KOPT-K1 (cell line): ENCODE measurements around the gene MFAP3L.

ENCODE experiments used
- H3K27ac ChIP-seq: fragments of 200-600 bp; sonication (generic); 2 replicates; pipeline ENCODE4 v1.5.1; 2016; ENCODE audit warnings: antibody characterized with exemption, mild to moderate bottlenecking, low read depth, low read length; ENCODE audit not compliant: poor library complexity, severe bottlenecking
- H3K36me3 ChIP-seq: fragments of 200-600 bp; sonication (generic); 2 replicates; pipeline ENCODE4 v1.5.1; 2017; ENCODE audit warnings: antibody characterized with exemption, mild to moderate bottlenecking, low read length, moderate library complexity; ENCODE audit not compliant: insufficient read depth
- H3K9me3 ChIP-seq: fragments of 200-600 bp; sonication (generic); 2 replicates; pipeline ENCODE4 v1.5.1; 2017; ENCODE audit warnings: antibody characterized with exemption, low read length, mild to moderate bottlenecking; ENCODE audit not compliant: insufficient read depth, poor library complexity, severe bottlenecking

Gene MFAP3L

DNA sequence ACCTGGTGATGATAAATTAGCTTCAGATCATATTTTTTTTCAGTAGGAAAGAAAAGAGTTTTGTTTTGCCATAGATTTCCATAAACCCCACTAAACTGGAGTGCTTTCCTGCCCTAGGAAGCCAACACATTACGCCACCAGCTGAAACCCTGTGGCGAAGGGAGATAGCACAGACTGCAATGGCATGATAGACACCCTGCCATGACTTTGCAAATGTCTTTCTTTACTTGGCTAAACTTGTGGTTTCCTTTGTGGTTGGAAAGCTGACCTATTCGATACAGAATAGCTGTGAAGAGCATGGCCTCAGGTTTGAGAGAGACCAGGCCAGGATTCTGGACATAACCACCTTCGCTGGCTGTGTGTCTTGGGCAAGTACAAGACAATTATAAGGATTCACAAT, 19.1 kb downstream of the MFAP3L start:
- no peaks in the 10 kb centered on the region for H3K9me3 ChIP-seq
- H3K36me3 ChIP-seq, result no peaks in the 10 kb centered on the region
- no peak overlapping the region for H3K27ac ChIP-seq

- Histone ChIP-seq H3K36me3 (no peaks in the 10 kb centered on the region), H3K9me3 (no peaks in the 10 kb centered on the region), H3K27ac (no peak overlapping the region)
Measured at GRCh38 chr4:170005472-170005871, 20.7 kb downstream of the MFAP3L start.

DNA sequence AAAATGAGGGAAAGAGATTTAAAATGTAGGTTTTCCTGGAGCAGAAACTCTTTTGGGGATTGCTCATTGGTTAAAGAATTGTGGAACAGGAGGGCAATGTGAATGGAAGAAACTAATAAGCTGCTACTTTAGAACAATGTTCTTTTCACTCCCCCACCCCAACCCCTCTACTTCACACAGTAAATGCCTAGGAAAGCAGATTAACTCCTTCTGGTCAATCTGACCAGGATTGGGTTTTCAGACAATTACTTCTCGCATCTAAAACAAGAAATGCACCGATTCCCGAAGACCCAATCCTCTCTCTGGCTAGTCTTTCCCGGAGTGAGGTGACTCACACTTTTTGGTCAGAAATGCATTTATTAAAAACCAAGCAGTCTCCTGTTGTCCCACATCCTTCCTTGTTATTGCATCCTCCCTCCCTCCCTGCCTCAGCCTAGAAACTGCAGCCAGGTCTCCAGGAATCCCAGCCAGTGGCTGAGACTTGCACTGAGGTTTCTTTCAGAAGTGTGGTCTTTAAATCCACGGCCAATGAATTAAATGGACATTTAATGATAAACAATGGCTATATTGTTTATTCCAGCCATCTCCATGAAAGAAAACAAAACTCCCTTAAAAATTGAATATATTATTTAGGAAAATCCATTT, 21.4 kb downstream of the MFAP3L start:
- Histone ChIP-seq H3K9me3 (no peaks in the 10 kb centered on the region), H3K36me3 (no peaks in the 10 kb centered on the region), H3K27ac (no peak overlapping the region)

DNA sequence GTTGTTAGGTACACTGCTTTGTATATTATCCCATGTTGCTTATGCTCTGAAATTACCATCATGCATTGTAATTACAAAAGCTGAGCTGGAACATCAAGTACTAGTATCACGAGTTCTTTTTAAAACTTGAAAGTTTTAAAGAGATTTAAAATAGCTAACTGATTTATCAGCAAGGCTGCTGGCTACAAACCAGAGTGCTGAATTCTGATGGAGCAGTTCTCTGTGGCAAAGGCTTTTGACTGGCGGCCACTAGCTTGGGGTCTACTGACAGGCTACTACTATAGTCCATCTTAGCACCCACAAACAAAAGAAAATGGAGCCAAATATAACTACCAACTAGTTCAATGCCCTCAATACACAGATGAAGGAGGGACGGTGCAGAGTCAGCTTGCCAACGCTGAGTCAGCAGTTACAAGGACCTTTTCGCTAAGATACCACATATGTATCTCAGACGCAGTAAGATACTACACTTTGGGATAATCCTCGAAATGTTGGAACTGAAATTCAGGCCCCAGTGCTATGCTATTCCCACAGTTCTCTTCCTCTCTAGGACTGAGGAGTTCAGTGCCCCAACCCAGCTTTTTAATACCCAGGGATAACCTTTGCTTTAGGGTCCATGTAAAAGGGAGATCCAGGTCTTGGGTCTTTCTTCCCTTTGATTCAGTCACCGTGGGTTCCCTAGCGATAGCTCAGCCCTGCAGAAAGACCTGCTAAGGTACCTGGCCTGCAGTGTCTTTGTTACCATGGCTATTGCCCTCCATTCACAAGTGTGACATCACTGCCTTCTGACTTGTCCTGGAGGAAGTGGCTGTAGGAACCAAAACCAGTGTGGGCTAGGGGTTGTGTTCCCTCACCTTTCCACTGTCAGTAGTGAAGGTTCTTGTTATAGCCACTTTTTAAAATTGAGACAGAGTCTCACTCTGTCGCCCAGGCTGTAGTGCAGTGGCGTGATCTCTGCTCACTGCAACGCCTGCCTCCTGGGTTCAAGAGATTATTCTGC, 22.8 kb downstream of the MFAP3L start:
- H3K27ac ChIP-seq, result no peak overlapping the region
- H3K9me3 ChIP-seq, result no peaks in the 10 kb centered on the region
- H3K36me3 ChIP-seq, result no peaks in the 10 kb centered on the region

DNA sequence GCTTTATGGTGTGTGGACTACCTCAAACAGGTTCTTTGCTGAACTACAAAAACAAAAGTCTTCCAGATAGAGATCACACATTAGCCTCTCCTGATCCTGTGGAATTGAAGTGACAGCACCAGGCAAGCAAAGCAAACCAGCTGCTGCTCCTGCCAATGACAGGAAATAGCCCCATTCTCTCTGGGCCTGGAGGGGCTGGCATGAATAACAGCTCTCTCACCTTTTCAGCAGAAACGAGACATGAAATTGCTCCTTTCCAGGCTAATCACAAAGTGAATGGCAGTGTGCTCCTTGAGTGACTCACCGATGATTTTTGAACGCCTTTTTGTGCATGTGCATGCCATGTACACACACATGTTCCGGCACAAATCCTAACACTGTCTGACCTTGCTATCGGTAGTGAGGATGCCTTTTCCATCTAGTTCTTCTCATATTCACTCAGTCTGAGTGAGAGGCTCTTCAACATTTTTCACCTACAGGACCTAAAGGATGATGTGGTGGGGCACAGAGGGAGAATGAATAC, 24.4 kb downstream of the MFAP3L start:
- Histone ChIP-seq H3K27ac (no peak overlapping the region), H3K9me3 (no peaks in the 10 kb centered on the region), H3K36me3 (no peaks in the 10 kb centered on the region)

GRCh38 chr4:170001011-170001744, 25.0 kb downstream of the MFAP3L start:
- Histone ChIP-seq H3K27ac (no peak overlapping the region), H3K9me3 (no peaks in the 10 kb centered on the region)

DNA sequence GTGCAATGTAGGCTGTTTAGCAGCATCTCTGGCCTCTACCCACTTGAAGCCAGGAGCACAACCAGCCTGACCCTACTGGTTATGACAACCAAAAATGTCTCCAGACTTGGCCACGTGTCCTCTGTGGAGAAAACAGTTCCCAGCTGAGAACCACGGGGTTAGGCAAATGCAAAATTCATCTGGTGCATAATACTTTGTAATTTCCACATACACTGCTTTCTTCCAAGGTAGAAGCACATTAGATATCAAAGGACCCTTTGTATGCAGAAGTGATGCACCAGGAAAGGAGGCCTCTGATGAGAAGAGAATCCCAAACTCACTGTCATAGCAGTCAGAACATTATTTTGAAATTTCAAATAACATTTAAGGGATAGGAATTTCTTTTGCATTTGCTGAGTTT, 26.3 kb downstream of the MFAP3L start:
- Histone ChIP-seq H3K9me3 (no peaks in the 10 kb centered on the region), H3K36me3 (no peaks in the 10 kb centered on the region), H3K27ac (no peak overlapping the region)

More at GRCh38 chr4:170001011-170001744, 25.0 kb downstream of the MFAP3L start:
- H3K36me3 ChIP-seq, result no peaks in the 10 kb centered on the region

DNA sequence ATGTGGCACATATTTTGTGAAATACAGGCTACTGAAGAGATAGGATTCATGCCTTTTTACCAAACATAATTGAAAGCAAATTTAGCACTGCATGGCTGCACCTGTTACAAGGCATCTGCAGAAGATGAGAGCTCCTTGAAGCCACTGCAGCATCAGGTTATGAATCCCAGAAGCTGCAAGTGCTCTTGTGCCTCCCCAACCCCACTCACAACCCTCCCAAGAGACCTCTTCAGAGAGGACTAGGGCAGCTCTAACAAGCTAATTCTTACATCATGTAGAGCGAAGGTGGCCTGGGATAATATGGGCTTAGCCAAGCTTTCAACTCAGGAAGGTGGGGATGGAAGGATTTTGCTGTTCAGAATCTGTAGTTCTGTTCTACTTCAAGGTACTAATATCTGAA, 27.2 kb downstream of the MFAP3L start:
- Histone ChIP-seq H3K9me3 (no peaks in the 10 kb centered on the region), H3K27ac (no peak overlapping the region), H3K36me3 (no peaks in the 10 kb centered on the region)

DNA sequence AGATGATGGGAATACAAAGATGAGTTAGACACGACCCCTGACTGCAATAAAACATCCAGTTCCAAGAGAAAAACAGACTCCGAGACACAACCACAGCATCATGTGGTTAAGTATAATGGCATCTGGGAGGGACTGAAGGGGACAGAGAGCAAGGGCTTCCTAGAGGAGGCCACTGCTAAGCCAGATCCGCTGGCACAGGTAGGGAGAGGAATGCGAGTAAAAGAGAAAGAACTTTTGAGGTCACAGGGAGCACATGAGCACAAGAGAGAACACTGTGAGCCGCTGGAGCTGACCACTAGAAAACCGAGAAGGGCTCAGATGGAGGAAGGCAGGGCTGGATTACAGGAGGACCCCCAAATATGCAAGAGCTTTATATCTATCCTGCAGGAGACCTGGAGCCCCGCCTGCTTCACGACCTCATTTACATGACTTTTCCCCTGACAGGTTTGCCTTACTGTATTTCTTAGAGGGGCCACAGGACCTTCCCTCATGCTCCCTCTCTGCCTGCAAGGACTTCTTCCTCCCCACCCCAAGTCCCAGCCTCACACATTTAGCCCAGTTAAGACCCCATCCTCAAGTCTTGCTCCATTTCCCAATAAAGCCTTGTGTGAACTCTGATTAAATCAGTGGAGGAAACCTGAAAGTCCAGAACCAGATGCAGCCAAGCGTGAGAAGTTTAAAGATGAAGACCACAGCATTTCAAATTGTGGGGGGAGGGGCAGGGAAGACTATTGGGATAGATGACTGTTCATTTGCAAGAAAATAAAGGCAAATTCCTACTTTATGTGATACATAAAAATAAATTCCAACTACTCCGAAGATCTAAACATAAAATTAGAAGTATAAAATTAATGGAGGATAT, 29.6 kb downstream of the MFAP3L start:
- Histone ChIP-seq H3K27ac (no peak overlapping the region), H3K36me3 (no peaks in the 10 kb centered on the region), H3K9me3 (no peaks in the 10 kb centered on the region)

- Histone ChIP-seq H3K27ac (no peak overlapping the region), H3K9me3 (no peaks in the 10 kb centered on the region), H3K36me3 (no peaks in the 10 kb centered on the region)
Measured at GRCh38 chr4:169993531-169993930, 32.7 kb downstream of the MFAP3L start.

DNA sequence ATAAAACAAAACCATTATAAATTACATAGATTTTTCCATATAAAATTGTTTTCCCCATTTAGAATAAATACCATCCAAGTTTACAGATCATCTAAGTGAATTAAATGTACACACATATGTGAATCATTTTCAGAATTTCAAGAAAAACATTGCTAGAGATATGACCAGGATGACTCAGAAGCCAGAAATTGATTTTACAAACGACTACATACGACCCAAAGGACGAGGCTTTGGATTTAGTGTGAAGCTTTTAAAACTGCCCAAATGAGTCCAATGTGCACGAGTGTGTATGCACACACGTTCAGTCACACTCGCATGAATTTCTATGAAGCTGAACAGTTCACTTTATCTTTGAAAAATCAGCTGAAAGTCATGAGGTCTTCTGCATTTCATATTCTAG, 37.9 kb downstream of the MFAP3L start:
- Histone ChIP-seq H3K9me3 (no peaks in the 10 kb centered on the region), H3K27ac (no peak overlapping the region), H3K36me3 (no peaks in the 10 kb centered on the region)

DNA sequence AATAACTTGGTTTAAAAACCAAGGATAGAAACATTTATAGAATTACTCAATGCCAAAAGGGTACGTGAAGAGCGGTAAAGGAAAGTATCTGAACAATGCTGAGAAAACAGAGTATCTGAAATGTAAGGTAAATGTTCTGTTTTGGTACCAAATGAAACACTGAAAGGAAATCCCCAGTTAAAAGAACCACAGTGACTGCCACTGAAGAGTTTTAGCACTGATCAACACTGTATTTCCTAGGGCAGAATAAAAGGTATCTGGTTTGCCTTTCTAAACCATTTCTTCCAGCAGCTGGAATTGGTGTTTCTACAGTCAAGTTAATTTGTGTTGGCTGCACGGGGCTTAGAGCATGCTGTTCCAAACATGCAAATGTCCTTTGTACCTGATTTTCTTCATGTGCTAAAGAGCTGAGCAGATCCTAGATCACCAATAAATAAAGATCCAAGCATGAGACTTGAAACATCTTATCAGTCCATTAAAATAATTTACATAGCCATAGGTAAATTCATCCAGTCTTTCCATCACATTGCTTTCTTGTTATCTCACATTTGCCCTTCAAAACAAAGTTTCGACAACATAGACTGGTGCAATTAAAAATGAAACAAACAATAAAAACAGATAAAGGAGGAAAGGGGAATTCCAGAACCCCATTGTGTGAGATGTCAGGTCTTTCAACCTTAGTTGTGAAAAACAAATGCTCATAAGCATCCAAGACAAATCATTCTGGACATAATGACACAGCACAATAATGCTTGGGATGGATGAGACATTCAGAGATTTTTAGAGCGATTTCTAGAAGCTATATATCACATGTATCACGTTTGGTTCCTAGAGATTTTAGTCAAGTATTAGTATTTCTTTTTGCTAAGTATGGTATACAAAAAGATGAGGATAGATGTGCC, 38.6 kb downstream of the MFAP3L start:
- Histone ChIP-seq H3K9me3 (no peaks in the 10 kb centered on the region), H3K27ac (no peak overlapping the region), H3K36me3 (no peaks in the 10 kb centered on the region)

- Histone ChIP-seq H3K27ac (no peak overlapping the region), H3K36me3 (no peaks in the 10 kb centered on the region), H3K9me3 (no peaks in the 10 kb centered on the region)
Measured at GRCh38 chr4:169986369-169986768, 39.8 kb downstream of the MFAP3L start.
